Keratinocyte (primary cell): ENCODE data around the gene SERINC5.
"Not testable (repeated sequence)": the region's sequence is repeated elsewhere in the genome, so short reads cannot be mapped to it uniquely, and the experiment has no call there.

Experiments
- CTCF ChIP-seq, 3 experiments: IDR thresholded peaks in 1 of 3; conservative IDR thresholded peaks in 1 of 3; optimal IDR thresholded peaks in 1 of 3; 2 replicates in 2 of 3; 3 replicates in 1 of 3; pipeline versions ENCODE3 to v1.5.1; 2011; ENCODE audit warnings: low read length in 3 of 3, mild to moderate bottlenecking in 3 of 3, moderate library complexity in 2 of 3, control low read depth in 1 of 3, inconsistent platforms in 1 of 3; ENCODE audit not compliant: insufficient read depth in 2 of 3; ENCODE audit errors: extremely low read depth in 1 of 3
- EZH2 ChIP-seq: IDR thresholded peaks from one replicate; pipeline ENCODE4 v1.6.1; 2012; ENCODE audit warnings: inconsistent platforms, mild to moderate bottlenecking, low read length, moderate library complexity

- TF ChIP-seq CTCF (optimal IDR thresholded peaks at IDR 0.05 in 1 of 3, IDR thresholded peaks at IDR 0.05 in 1 of 3, conservative IDR thresholded peaks at IDR 0.05 in 1 of 3; ENCODE audit: extremely low read depth in 1 of 3, insufficient read depth in 2 of 3, low read length in 3 of 3); EZH2: not testable (repeated sequence)
Observed at GRCh38 chr5:80301342-80301741, 45.5 kb upstream of the SERINC5 start.
